Hematopoietic multipotent progenitor cell treated with erythropoietin and hydrocortisone succinate and interleukin-3 and kit ligand, for 8 days (in vitro differentiated cells): ENCODE data around the gene FOXJ3.
"Not testable (repeated sequence)": the region's sequence is repeated elsewhere in the genome, so short reads cannot be mapped to it uniquely, and the experiment has no call there.

Experiments used
- DNase-seq: peaks from one replicate; pipeline ENCODE4 v3.0.0-alpha.2; 2015

FOXJ3 gene

GRCh38 chr1:42239555-42239954, 95.5 kb downstream of the FOXJ3 start:
- no peak for DNase-seq

GRCh38 chr1:42239041-42239440, 96.0 kb downstream of the FOXJ3 start:
- DNase-seq, result no peak

GRCh38 chr1:42231253-42231652, 103.8 kb downstream of the FOXJ3 start:
- DNase-seq, result no peak

DNA sequence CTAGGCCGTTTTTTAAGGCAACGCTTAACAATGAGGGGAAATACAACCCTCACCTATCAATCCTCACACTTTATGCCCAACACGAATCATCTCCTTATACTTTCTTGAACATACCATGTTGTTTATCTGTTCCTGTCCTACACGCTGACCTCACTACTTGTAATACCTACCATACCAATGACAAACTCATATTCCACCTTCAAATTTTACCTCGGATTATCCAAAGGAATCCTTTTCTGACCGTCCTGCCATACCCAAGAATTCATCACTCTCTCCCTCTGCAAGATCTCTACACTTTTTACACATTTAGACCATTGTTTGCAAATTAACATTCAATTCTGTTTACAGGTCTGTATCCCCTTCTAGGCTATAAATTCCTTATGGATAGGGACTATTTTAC, 106.1 kb downstream of the FOXJ3 start:
- no peak for DNase-seq

GRCh38 chr1:42223036-42223435, 112.0 kb downstream of the FOXJ3 start:
- no peak for DNase-seq

DNA sequence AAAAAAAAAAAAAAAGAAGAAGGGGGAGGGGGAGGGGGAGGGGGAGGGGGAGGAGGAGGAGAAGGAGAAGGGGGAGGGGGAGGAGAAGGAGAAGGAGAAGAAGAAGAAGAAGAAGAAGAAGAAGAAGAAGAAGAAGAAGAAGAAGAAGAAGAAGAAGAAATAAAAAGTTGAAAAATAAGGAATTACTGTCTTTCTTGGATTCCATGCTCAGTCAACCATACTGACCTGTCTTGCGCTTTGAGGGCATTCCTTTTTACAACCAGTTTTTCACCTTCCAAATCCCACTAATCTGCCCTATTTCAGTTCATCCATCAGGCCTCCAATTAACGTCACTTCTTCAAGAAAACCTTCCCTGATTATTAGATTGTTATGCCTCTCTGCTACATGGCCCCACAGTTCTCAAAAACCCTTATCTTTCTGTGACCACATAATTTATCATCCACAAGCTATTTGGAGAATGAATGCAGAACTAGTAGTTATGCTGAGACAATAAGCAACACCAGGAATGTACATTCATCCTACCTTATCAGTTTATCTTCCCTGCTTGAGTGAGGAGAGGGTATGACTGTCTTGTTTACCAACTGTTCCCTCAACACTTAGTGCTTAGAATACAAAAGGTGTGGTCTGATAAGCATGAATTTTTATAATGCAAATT, 113.0 kb downstream of the FOXJ3 start:
- peak; percentile 56 for DNase-seq

- peak; percentile 60 for DNase-seq
Measured at GRCh38 chr1:42221456-42221855, 113.6 kb downstream of the FOXJ3 start.

DNA sequence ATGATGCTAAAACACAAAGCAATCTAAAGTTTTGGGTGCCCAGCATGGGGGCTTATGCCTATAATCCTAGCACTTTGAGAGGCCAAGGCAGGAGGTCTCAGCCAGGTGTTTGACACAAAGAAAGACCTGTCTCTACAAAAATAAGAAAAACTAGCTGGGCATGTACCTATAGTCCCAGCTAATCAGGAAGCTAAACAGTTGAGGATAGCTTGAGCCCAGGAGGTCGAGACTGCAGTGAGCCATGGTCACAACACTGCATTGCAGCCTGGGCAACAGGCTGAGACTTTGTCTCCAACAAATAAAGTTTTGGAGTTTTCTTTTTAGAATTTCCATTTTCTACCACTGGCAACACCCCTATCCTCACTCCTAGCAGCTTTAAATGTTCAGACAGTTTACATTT, 115.4 kb downstream of the FOXJ3 start:
- DNase-seq, result no peak

DNA sequence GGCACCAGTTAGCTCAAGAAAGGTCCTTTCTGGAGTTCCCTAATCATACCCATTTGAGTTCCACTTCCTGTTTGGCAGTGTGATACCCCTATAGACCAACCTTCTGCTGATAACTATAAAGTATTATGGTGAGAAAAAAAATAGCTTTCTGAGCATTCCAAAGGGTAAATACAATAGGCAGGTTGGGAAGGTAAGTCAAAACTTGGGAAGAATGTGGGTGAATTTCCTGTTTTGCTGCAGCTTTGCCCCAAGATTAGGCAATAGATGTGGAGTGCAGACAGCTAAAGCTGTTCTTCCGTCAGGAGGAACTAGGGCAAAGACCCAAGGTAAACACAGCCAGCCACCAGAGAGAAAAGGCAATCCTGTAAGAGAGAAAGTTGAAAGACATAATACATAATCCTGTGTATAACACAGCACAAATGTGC, 120.6 kb downstream of the FOXJ3 start:
- no peak for DNase-seq

- DNase-seq, result no peak
Measured at GRCh38 chr1:42211224-42211623, 123.8 kb downstream of the FOXJ3 start.

DNA sequence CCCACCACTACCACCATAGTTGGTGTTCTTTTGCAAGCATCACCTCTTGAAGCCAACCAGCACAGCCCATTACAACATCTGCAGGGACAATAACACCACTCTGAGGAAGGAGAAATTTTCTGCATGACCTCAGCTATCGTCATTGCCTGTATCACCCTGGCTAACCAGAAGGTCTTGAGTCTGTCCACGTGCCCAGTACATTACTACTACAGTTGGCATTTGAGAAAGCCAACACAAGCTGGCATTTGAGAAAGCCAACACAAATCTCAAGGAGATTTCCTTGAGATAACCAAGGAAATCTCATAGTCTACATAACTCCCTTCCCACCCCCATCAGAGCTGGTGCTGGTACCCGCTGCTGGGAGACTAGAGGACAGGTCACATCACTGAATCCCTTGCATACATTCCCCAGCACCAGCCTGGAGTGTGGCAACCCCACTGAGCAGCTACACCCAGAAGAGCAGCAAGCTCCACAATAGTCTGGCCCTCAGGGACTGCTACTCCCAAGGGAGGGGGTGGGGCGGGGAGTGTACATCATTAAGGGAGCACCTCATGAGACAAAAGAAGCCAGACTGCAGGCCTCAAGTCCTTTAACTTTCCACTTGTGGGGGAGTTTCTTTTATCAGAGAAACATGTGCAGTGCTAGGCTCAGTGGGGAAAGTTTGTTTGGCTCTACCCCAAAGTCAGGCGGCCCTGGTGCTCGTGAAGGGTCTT, 124.5 kb downstream of the FOXJ3 start:
- no peak for DNase-seq

GRCh38 chr1:42209526-42210251, 125.3 kb downstream of the FOXJ3 start:
- no peak for DNase-seq

DNA sequence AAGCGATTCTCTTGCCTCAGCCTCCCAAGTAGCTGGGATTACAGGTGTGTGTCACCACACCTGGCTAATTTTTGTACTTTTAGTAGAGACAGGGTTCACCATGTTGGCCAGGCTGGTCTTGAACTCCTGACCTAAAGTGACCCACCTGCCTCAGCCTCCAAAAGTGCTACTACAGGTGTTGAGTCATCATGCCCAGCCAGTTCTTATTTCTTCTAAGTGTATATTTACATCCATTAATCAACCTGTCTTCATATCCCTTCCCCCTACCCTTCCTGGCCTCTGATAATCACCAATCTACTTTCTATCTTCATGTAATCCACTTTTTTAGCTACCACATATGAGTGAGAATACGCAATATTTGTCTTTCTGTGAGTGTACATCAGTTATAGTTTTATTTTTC, 128.1 kb downstream of the FOXJ3 start:
- not testable (repeated sequence) for DNase-seq

DNA sequence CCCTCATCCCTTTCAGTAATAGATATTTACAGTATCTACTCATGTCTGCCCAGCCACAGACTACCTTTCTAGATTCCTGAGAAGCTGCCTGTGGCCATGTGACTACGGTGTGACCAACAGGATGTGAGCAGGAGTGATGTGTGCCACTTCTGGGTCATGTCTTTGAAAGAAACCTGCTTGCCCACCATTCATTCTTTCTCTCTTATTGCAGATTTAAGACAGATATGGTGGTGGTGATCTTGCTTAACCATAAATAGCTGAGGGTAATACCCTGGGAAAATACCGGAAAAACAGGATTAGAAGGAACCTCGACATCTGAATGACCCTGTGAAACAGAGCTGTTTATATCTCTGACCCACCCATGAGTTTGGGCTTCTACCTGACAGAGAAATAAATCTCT, 128.9 kb downstream of the FOXJ3 start:
- no peak for DNase-seq

- no peak for DNase-seq
Measured at GRCh38 chr1:42201986-42202385, 133.0 kb downstream of the FOXJ3 start.

GRCh38 chr1:42198251-42198650, 136.8 kb downstream of the FOXJ3 start:
- DNase-seq, result no peak

DNA sequence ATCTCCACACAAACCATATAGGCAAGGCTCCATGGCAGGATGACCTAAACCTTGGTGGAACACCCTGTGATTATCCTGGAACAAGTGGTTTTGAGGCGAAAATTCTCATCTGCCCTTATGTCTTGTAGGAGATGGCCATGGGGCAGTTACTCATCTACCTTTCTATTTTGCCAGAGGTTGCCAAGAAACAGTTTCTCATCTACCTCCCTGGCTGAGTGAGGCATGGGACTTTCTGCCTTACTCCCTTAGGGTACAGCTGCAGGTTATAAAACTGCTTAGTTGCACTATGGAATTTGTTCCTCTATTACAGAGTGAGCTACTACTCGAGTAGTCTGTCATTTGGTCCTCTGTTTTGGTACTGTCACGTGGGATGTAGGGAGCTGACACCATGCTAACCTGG, 139.2 kb downstream of the FOXJ3 start:
- no peak for DNase-seq

GRCh38 chr1:42192106-42192505, 142.9 kb downstream of the FOXJ3 start:
- DNase-seq, result no peak

- no peak for DNase-seq
Measured at GRCh38 chr1:42191319-42191718, 143.7 kb downstream of the FOXJ3 start.

DNA sequence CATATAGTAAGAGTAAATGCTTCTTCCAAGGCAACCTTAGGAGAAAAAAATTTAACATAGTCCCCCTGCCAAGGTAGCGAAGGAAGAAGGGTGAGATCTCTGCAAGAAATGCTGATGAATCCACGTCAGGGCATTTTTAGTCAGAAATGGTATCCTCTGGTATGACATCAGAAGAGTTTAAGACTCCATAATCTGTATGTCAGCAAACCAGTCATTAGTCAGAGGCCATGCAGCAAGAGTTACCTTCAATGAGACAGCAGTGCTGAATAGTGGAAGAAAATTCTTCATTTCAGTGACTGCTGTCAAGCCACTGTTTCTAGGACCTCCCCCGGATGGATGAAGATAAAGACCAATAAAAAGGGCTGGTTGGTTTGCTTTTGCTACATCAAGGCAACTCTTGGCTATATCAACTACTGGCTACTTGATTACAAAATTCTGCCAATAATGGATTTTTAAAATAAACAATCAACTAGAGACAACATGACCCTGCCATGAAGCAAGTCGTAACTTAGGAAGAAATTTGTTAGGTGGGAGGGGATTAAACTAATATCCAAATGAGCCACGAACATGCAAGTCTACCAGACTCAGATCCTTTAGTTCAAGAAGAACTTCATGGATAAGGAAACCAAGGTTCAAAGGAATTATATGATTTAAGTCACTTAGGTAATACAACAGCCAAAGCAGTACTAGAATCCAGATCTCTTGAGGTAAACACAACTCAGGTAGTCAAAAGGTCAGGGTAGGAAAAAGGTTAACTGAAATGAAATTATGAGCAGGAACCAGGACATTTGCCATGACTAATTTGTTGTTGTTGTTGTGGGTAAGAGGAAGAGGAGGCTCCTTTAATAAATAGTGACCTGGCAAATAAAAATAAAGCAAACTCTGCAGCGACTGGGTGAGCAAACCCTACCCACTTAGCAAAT, 144.8 kb downstream of the FOXJ3 start:
- DNase-seq, result no peak

- no peak for DNase-seq
Measured at GRCh38 chr1:42186152-42186551, 148.9 kb downstream of the FOXJ3 start.

DNA sequence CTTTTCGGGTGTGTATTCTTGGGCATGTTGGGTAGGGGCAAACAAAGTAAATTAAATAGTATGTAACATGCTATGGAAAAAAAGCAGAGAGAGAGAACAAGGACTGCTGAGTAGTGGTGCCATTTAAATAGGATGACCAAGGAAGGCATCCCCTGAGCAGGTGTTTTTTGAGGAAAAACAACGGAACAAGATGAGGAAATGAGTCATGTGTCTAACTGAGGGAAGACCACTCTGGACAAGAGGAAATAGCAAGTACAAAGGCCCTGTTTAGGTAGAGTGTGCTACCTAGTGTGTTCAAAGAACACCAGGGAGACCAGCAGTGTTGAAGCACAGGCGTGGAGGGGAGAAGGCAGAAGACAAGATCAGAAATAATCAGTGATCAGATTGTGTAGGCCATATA, 150.4 kb downstream of the FOXJ3 start:
- no peak for DNase-seq

GRCh38 chr1:42183957-42184268, 151.1 kb downstream of the FOXJ3 start:
- no peak for DNase-seq
